GM10847 (cell line): ENCODE data around the gene XPO5.

ENCODE experiments used
- POLR2A ChIP-seq: IDR thresholded peaks from 2 replicates; pipeline ENCODE4 v1.6.1; 2011; ENCODE audit not compliant: insufficient read length; ENCODE audit errors: extremely low read depth

The XPO5 gene

DNA sequence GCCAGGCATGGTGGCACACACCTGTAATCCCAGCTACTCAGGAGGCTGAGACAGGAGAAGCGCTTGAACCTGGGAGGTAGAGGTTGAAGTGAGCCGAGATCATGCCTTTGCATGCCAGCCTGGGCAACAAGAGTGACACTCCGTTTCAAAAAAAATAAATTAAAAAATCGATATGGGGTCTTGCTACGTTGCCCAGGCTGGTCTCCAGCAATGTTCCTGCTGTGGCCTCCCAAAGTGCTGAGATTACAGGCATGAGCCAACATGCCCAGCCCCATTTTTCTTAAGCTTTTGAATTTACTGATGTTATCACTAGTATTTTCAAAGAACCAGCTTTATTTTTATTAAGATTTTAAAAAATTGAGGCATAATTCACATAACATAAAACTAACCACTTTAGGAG lies 35.3 kb downstream of the XPO5 start:
- TF ChIP-seq POLR2A, result no peak

DNA sequence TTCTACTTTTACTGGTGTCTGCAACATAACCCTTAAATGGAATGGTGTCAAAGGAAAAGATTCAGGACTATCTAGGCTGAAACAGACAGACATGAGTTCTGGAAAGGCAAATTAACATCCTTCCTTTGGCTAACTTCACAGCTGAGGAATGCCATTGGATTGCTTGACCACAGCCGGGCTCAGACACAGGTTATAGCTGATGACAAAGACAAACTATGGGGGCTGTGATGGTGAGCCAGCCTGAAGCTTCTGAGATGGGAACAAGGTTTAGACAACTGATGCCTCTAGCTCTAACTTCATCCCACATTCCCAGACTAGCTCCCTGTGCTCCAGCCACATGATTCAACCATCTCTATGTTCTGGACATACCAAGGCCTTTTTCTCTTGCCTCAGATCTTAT lies 43.6 kb downstream of the XPO5 start:
- TF ChIP-seq POLR2A, result no peak

DNA sequence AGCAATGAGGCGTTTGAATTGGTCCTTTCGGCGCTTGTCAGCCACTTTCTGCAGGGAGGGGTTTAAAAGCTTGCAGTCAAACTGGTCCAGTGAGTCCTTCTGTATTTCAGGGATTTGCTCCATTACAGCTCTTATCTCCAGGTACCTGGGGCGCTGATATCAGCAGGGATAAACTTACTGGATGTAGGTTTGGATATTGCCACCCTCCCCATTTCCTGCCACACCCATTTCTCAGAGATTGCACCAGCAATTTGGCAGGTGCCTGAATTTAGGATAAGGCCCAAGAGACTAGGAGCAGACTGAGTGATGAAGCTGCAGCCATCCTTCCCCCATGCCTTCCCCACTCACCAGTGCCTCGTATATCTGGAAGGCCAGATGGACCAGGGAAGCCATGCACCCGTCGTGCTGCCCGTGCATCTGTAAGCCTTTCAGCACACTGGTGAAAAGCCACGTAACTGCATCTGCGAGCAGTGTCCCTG lies 51.3 kb downstream of the XPO5 start:
- no peak for TF ChIP-seq POLR2A

DNA sequence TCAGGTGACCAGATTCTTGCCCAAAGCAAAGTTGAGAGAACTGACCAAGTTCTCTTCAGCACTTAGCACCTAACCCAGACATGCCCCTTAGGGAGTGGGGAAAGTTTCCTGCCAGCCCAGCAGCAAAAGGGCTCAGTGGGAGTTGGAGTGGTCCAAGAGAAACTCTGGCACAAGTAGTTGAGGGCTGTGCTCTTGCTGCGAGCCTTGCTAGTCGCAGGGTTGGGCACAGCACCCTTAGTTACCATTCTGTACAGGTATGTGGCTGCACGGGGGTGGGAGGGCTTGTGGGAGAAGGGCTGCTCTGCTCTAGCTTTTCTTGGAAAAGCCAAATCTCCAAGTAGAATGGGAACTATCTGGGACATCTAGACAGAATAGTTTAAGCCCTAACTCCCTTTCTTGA lies 52.6 kb downstream of the XPO5 start:
- no peak for TF ChIP-seq POLR2A

DNA sequence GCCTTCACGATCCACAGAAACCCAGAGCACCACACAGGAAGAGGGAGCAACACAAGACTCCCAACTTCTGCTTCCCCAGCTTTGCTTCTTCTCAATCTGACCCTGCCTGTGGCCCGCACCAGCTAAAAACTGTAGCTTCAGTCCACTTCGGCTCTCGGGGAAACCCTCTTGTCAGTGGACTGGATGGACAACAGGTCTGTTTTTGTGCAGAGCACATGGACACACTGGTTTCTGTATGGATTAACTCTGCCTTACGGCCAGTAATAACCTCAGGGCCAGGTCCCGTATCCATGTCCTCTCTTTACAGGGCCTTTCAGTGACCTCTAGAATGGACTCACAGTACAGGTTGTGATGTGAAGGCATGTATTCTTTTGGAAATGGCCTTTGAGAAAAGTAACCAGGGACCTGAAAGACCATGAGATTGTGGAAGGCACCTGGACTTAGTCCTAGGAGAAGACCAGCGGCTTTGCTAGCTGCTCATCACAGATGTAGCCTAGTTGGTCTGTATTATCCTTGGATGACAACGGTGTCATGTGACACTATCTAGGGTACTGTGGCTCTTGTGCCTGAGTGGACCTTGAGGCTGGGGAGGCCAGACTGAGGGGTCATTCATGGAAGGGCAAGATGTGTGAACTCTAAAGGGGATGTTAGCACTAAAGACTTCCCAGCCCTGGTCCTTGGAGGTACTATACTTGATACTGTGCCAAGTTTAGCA lies 53.1 kb downstream of the XPO5 start:
- no peak for TF ChIP-seq POLR2A

DNA sequence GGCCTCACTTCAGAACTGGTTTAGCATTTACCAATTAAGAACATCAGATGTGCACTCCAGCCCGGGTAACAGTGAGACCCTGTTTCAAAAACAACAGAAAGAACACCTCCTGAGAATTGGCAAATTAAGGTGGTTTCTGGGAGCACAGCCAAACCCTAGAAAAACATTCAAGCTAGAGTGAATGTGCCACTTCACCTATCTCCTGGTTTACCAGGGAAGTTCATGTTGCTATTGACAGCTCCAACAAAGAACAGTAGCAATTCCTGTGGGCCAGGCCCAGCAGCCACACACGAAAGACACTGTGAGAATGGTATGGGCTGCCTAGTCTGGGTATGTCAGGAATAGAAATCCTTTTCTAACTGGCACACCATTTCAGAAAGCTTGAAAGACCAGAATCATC lies 54.0 kb downstream of the XPO5 start:
- TF ChIP-seq POLR2A, result no peak

DNA sequence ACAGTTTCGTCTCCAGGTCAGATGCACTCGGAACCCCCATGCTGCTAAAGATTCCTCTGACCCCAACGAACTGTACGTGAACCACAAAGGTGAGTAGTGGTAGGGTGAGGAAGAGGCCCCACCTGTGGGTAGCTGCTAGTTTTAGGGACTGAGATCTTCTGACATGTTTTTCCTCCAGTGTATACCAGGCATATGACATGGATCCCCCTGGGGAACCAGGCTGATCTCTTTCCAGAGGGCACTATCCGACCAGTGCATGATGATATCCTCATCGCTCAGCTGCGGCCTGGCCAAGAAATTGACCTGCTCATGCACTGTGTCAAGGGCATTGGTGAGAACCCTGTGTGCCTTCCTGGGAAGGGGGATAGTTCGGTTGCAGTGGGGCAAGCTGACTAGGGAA lies 55.7 kb downstream of the XPO5 start:
- TF ChIP-seq POLR2A, result no peak

DNA sequence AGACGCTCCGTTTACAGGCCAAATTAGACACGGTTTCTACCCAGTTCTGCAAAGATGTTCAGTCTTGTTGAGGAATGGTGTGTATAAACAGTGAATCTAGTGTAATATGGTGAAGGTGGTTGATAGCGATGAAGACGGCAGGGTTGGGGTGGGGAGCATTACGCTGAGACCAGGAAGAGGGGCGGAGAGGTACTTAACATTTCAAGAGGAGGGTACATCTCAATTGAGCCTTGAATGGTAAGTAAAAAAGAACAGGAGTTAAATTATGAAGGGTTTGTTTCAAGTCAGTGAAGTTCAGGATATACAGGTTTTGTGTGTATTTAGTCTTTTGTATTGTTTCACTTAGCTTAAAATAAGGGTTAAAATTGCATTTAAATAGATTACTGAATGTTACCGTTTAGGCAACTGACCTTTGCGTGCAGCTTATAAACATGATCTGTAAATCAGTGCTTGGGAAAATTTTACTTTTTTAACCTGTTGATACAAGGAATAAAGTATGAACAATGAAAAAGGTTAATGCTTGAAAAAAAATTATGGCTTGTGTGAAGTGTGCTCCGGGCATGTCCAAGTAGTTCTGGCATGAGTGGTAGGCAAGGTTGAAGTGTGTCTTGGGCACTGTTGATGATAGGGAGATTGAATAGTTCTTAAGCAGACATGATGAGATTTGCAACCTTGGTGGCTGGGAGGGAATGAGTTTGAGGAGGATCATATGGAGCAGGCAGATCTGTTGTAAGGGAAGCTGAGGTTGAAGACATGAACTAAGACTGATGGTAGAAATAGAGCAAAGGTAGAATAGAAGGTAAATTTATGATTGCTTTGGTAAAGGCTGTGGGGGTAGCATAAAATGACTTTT lies 58.1 kb downstream of the XPO5 start:
- no peak for TF ChIP-seq POLR2A

DNA sequence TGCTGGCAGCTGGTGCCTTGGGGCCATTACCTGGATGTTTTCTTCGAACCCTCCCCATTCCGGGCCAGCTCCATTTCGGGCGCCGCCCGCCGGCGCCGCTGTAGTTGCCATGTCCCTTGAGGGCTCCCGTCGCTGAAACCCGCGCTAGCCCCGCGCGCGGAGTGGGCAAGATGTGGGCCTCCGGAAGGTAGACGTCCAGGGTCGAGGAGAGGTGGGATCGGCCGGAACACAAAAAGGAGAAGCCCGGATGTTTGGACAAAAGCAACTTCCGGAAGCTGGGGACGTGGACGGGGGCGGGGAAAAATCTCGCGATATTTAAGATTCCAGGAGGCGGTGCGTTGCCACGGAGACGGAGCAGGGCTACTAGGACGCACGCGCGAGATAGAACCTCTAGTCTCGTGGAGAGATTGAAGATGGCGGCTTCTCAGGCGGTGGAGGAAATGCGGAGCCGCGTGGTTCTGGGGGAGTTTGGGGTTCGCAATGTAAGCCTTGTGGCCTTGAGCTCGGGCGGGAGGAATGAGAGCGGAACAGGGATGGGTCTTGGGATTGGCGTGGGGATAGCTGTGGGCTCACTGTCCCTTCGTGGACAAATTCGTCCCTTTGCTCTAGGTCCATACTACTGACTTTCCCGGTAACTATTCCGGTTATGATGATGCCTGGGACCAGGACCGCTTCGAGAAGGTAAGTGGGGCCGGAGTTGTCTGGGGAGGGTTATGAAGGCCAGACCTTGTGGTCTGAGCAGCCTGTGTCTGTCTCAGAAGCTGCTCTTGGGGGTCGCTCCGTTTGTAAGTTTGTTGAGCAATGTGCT lies 58.9 kb downstream of the XPO5 start, which contains the start of the genes POLR1C and YIPF3:
TSS of gene POLR1C (plus strand) at position 393 of the 808 bp plus-strand sequence. CDS start at position 414, 21 bp downstream.
TSS of gene YIPF3 (minus strand) at position 230 of the 808 bp plus-strand sequence. CDS start at position 111, 119 bp downstream.
- peak; percentile 79 for TF ChIP-seq POLR2A

DNA sequence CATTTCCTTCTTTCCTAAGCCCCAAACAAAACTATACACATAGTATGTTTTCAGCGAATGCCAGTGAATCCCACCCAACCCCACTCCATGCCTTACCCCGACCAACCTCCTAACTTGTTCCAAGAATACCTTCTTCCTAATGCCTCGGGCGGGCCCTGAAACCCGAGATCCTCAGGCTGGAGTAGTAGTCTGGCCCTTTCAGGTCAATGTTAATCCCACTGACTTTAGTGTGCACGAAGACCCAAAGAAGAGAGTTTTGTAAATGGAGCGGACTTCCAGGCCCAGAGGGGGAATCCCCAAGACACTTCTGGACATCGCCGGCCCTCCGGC lies 59.5 kb downstream of the XPO5 start:
- TF ChIP-seq POLR2A, result no peak

DNA sequence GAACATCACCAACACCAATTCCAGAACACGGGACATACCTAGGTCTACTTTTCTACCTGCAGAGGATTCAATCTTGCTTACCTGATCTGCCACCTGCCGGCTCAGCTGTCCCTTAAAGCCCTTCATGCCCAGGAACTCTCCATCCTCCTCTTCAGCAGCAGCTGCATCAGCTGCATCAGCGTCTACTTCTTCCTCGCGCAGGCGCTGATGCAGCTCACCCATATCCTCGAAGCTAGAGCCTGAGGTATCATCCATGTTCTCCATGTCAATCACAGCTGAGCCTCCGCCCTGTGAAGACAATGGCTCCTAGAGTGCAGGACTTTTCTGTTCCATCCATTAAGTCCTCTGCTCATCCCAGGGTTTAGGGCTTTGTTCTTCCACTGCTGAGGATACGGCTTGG lies 60.0 kb downstream of the XPO5 start:
- TF ChIP-seq POLR2A, result no peak

DNA sequence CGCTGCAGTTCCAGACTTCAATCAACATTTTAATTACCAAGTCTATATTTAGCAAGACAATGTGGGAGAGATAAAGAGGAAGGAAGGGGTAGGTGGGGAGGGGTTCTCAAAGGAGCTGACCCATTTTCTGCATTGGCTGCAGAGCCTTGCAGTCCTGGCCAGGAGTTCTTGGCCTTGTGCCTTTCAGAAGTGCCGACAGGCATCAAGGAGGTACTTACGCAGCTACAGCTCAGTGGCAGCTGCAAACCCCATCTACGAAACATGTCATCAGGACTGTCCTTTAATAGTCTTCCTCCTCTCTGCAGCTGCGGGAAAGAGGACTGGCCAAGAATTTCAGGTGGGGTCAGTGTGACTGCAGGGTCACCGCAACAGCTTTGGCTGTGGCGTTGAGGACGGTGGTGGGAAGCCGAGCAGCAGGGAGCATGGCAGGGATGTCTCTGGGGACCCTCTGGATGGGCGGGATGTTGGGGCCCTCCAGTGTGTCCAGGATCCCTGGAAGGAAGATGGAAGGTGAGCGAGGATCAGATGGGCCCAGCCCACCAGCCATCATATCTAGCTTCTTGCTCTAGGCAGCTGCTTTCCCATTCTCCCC lies 63.9 kb downstream of the XPO5 start:
- TF ChIP-seq POLR2A, result no peak

DNA sequence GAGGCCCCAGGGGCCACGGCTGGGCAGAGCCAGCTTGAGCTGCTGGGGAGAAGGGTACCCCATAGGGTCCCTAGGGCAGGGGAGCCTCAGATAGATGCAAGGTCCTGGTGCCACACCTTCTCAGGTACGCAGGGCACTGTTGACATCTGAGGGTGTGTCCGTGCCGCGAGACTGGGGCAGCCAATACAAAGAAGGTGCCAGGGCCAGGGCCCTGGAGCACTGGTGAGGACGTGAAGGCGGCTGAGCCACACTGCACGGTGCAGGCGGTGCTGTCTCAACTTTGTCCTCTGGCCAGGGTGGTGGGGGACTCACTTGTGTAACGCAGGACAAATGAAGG lies 65.0 kb downstream of the XPO5 start:
- no peak for TF ChIP-seq POLR2A

DNA sequence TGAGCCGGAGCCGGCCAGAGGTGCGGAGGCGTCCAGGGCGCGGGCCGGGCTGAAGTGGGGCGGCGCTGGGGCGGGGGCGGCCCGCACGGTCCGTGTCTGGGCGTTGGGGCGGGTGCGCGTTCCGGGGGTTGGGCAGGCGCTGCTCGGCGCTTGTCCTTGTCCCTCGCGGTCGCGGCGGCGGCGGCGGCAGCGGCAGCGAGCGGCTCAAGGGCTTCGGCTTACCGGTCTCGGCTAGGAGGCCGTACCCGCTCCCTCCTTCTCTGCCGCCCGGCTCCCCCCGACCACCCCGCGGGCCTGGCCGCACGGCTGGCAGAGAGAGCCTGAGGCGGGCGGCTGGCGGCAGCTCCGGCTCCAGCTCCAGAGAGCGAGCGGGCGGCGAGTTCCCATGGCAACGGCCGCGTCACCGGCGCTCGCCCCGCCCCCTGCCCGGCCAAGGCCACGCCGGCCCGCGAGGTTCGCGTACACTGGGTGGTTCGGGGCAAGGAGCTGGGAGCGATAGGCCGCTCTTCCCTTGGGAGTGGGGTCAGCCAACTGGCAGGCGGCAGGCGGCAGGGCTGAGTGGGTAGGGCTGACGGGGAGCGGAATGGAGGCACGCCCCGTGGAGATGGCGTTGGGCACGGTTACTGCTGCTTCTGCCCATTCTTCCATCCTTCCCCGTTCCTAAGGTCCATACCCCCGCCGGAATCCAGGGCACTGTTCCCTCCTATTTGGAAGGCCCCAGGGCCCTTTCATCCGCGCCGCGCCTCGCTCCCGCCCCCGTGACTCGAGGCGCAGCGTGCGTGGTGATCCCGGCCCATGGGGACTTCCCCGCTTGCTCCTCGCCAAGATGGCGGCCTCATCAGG lies 65.6 kb downstream of the XPO5 start, which contains the start of gene LRRC73:
TSS of gene LRRC73 (minus strand) at position 363 of the 843 bp plus-strand sequence. CDS start 561 bp downstream, outside the sequence.
- TF ChIP-seq POLR2A, result no peak
